CD14-positive monocyte (primary cell): ENCODE measurements around the gene RNF5. TPM values are rescaled to one million over a fixed set of nuclear protein-coding genes. Genes with fewer than 3 reads are reported as not detected.
A peak's percentile ranks its signal among the peaks of the same experiment; 100 is the strongest.

Source experiments
- DNase-seq, 3 donors: peaks; one replicate each; pipeline ENCODE4 v3.0.0-alpha.2; 2011 to 2022
- H2AFZ ChIP-seq: 2 replicates; pipeline ENCODE4 v1.6.0; 2012; ENCODE audit warnings: mild to moderate bottlenecking, low read depth, low read length, inconsistent platforms; ENCODE audit not compliant: insufficient read depth, poor library complexity, severe bottlenecking
- H3K27ac ChIP-seq, 2 donors: 1 replicate in 1 of 2; 2 replicates in 1 of 2; pipeline ENCODE4 v1.5.1; 2012 to 2013; ENCODE audit warnings: low read length in 2 of 2, control low read depth in 1 of 2, inconsistent platforms in 1 of 2, low read depth in 1 of 2, mild to moderate bottlenecking in 1 of 2
- H3K27me3 ChIP-seq, 2 donors: one replicate each; pipeline versions ENCODE4 v1.6.0 to v1.6.1; 2011 to 2013; ENCODE audit warnings: low read length in 2 of 2; ENCODE audit not compliant: control insufficient read depth in 2 of 2, insufficient read depth in 2 of 2
- H3K36me3 ChIP-seq, 2 donors: replicated peaks in 1 of 2; 1 replicate in 1 of 2; 2 replicates in 1 of 2; pipeline versions ENCODE4 v1.5.1 to v1.6.1; 2012 to 2013; ENCODE audit warnings: low read length in 2 of 2, control low read depth in 1 of 2, inconsistent platforms in 1 of 2, mild to moderate bottlenecking in 1 of 2; ENCODE audit not compliant: insufficient read depth in 2 of 2, control insufficient read depth in 1 of 2
- H3K4me1 ChIP-seq, 2 donors: 1 replicate in 1 of 2; 2 replicates in 1 of 2; pipeline versions ENCODE4 v1.5.1 to v1.6.1; 2012 to 2013; ENCODE audit warnings: low read length in 2 of 2, control low read depth in 1 of 2, inconsistent platforms in 1 of 2, mild to moderate bottlenecking in 1 of 2, moderate library complexity in 1 of 2; ENCODE audit not compliant: insufficient read depth in 2 of 2, control insufficient read depth in 1 of 2
- H3K4me2 ChIP-seq: replicated peaks from 2 replicates; pipeline ENCODE3; 2012; ENCODE audit warnings: low read length, moderate library complexity, mild to moderate bottlenecking; ENCODE audit not compliant: poor library complexity, severe bottlenecking; ENCODE audit errors: extremely low read depth
- H3K4me3 ChIP-seq, 3 experiments: fragments of 200-600 bp in 1 of 3; sonication (generic) in 1 of 3; replicated peaks in 1 of 3; 1 replicate in 2 of 3; 2 replicates in 1 of 3; pipeline ENCODE4 v1.5.1; 2011 to 2013; ENCODE audit warnings: low read length in 3 of 3, mild to moderate bottlenecking in 3 of 3, control low read depth in 2 of 3, low read depth in 2 of 3, inconsistent platforms in 1 of 3, moderate library complexity in 1 of 3
- H3K79me2 ChIP-seq: 2 replicates; pipeline ENCODE4 v1.6.0; 2012; ENCODE audit warnings: mild to moderate bottlenecking, control low read depth, inconsistent platforms, low read length, moderate library complexity; ENCODE audit not compliant: insufficient read depth
- H3K9ac ChIP-seq: 2 replicates; pipeline ENCODE4 v1.6.0; 2017; ENCODE audit warnings: low read length, mild to moderate bottlenecking; ENCODE audit not compliant: insufficient read depth, poor library complexity, severe bottlenecking
- H3K9me3 ChIP-seq, 2 donors: replicated peaks in 1 of 2; 1 replicate in 1 of 2; 2 replicates in 1 of 2; pipeline versions ENCODE4 v1.5.1 to v1.6.1; 2012 to 2013; ENCODE audit warnings: low read length in 2 of 2, control low read depth in 1 of 2; ENCODE audit not compliant: control insufficient read depth in 1 of 2, insufficient read depth in 1 of 2
- H4K20me1 ChIP-seq: 2 replicates; pipeline ENCODE4 v1.6.0; 2012; ENCODE audit warnings: mild to moderate bottlenecking, low read length, control low read depth, moderate library complexity; ENCODE audit not compliant: insufficient read depth
- H3K27ac Mint-ChIP-seq, 7 donors: one replicate each; pipeline ENCODE4 v1.8.0; 2020; ENCODE audit warnings: mild to moderate bottlenecking in 7 of 7, mixed read lengths in 7 of 7, moderate library complexity in 6 of 7, inconsistent platforms in 2 of 7
- H3K27me3 Mint-ChIP-seq, 3 donors: one replicate each; pipeline ENCODE4 v1.8.0; 2021 to 2022; ENCODE audit warnings: low read depth in 3 of 3, mild to moderate bottlenecking in 3 of 3, mixed read lengths in 3 of 3, moderate library complexity in 3 of 3, inconsistent platforms in 1 of 3
- H3K36me3 Mint-ChIP-seq, 2 donors: one replicate each; pipeline ENCODE4 v1.8.0; 2020; ENCODE audit warnings: mixed read lengths in 2 of 2, inconsistent platforms in 1 of 2, mild to moderate bottlenecking in 1 of 2
- H3K4me1 Mint-ChIP-seq: one replicate; pipeline ENCODE4 v1.8.0; 2020; ENCODE audit warnings: mild to moderate bottlenecking, mixed read lengths
- H3K4me3 Mint-ChIP-seq, 2 donors: one replicate each; pipeline ENCODE4 v1.8.0; 2020; ENCODE audit warnings: mild to moderate bottlenecking in 2 of 2, mixed read lengths in 2 of 2, moderate library complexity in 1 of 2
- H3K9me3 Mint-ChIP-seq, 7 donors: one replicate each; pipeline ENCODE4 v1.8.0; 2020 to 2022; ENCODE audit warnings: mixed read lengths in 7 of 7, mild to moderate bottlenecking in 6 of 7, moderate library complexity in 6 of 7, inconsistent platforms in 2 of 7
- WGBS: methylation state at CpG from one replicate; pipeline ENCODE4 v1.1.5; 2013; ENCODE audit warnings: missing lambda C conversion rate; ENCODE audit not compliant: insufficient coverage; 5-methylcytosine and 5-hydroxymethylcytosine counted together
- intact Hi-C, 2 donors: fragments of 100-400 bp; cut with micrococcal nuclease; formaldehyde crosslinking; loops; one replicate each; pipeline versions ENCODE4 v1.15.0 to v1.15.1; 2023
- polyA plus RNA-seq, 3 donors: library from polyadenylated mRNA; depleted of rRNA in 1 of 3; unstranded in 2 of 3; stranded (reverse) in 1 of 3; fragments of 300-500 nt in 2 of 3; fragments of >200 nt in 1 of 3; fragmentation: Illumina TruSeq in 2 of 3; gene quantifications; 1 replicate in 2 of 3; 2 replicates in 1 of 3; pipeline ENCODE4 v1.2.3, GENCODE V29; 2012 to 2021
- TF ChIP-seq, protein P1 (sequence below): fragments of 200-600 bp; IDR thresholded peaks from one replicate; pipeline ENCODE4 v1.8.0; 2022; ENCODE audit warnings: antibody characterized with exemption, mild to moderate bottlenecking

The RNF5 gene
- polyA plus RNA-seq, 3 donors: 62.2 to 108 (median 83.5) TPM

DNA sequence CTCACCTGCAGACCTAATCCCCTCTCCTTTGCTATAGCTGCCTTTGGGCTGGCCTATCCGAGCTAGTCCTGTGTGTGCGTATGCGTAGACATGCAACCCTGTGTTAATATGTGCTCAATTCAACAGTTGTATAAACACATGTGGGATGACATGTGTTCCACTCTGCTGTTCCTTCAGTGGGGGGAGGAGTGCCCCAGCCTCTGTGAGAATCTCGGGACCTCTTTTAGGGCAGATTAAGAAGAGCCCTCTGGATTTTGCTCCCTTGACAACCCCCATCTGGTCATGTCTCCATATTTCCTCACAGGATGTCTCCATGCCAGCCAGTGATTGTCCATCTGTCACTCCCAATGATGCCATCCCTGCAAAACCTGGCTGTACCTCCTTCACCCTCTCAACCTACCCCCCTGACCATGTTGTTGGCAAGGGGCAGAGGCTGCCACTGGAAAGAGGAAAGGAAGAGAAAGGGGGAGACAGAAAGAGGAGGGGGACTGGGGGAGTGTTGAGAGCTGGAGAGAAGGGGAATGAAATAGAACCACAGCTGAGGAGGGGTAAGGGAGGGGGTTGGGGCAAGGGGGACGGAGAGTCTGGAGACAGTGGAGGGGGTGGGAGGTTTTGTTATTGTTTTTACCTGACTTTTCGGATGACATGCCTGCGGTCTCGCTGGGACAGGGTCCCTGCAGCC lies 26.9 kb upstream of the RNF5 start:
- Mint-ChIP-seq H3K27ac (no peak overlapping the region), H3K36me3 (peaks cover 0 to 13% of the 10 kb centered on the region in 2 donors), H3K27me3 (peaks cover 66 to 87% (median 79%) of the 10 kb centered on the region in 3 donors), H3K4me1 (peaks cover 41% of the 10 kb centered on the region), H3K9me3 (peaks cover 0 to 31% (median 11%) of the 10 kb centered on the region in 7 donors), H3K4me3 (peak overlapping the region; percentile 49 to 75)
- H4K20me1 ChIP-seq: no peaks in the 10 kb centered on the region
- peaks cover 33 to 37% of the 10 kb centered on the region in 2 donors for H3K4me1 ChIP-seq
- 0% methylated on average over 3 of the region's 8 CpGs for WGBS
- no peaks in the 10 kb centered on the region for H3K36me3 ChIP-seq
- intact Hi-C loops: no loop called here
- H3K4me2 ChIP-seq: no peak overlapping the region
- H3K27me3 ChIP-seq: peaks cover 36 to 74% of the 10 kb centered on the region in 2 donors
- TF ChIP-seq, protein P1, sequence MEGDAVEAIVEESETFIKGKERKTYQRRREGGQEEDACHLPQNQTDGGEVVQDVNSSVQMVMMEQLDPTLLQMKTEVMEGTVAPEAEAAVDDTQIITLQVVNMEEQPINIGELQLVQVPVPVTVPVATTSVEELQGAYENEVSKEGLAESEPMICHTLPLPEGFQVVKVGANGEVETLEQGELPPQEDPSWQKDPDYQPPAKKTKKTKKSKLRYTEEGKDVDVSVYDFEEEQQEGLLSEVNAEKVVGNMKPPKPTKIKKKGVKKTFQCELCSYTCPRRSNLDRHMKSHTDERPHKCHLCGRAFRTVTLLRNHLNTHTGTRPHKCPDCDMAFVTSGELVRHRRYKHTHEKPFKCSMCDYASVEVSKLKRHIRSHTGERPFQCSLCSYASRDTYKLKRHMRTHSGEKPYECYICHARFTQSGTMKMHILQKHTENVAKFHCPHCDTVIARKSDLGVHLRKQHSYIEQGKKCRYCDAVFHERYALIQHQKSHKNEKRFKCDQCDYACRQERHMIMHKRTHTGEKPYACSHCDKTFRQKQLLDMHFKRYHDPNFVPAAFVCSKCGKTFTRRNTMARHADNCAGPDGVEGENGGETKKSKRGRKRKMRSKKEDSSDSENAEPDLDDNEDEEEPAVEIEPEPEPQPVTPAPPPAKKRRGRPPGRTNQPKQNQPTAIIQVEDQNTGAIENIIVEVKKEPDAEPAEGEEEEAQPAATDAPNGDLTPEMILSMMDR: no peak
- no peak overlapping the region for H2AFZ ChIP-seq
- H3K4me3 ChIP-seq: no peak overlapping the region
- no peak overlapping the region for H3K27ac ChIP-seq
- H3K9ac ChIP-seq: no peak overlapping the region
- no peak for DNase-seq
- H3K79me2 ChIP-seq: no peaks in the 10 kb centered on the region
- peaks cover 0 to 11% of the 10 kb centered on the region in 2 donors for H3K9me3 ChIP-seq

DNA sequence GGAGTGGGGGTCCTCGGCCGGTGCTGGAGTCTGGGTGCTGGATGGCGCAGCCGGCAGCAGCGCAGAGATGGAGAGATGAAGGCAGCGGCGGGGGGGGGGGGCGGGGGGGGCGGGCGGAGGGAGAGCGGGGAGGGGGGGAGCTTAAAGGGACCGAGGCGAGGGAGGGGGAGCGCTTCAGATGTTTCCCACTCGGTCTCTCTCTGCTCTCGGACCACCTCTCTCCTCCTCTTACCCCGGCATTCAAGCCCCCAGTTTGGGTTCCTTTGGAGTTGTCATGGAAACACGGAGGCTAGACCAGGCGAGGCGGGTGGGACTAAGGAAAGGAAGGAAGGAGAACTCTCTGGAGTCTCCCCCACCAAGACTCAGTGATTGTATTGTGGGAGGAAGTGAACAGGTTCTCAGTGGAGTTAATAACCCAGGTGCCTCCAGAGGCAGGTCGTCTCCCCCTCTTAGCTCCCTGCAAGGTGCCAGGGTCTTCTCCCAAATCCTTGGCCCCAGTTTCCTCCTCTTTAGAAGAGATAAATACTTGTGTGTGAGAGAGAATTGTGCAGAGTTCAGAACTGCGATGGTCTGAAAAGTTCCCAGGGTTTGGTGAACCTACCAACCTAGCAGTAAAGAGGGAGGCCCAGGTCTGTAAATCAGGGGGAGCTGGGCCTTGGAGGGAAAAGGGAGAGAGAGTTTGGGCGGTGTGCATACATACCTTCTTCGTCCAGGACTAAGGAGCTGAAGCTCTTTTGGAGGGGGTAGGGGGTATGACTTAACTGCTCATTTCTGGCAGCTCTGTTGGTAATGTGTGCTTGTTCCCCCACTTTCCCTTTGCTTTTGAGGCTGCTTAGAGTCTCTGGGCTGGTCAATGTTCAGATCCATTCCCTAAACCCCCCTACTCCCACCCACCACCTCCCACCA lies 26.1 kb upstream of the RNF5 start, which contains the start of gene PRRT1:
PRRT1 (minus strand) TSS at position 77 of the 906 bp plus-strand sequence. CDS start 112 bp downstream, outside the sequence.
- Histone ChIP-seq H3K79me2 (no peaks in the 10 kb centered on the region), H3K4me3 (no peak within 1 kb of the TSS), H3K9ac (no peak within 1 kb of the TSS), H3K4me2 (no peak within 1 kb of the TSS), H3K36me3 (no peaks in the 10 kb centered on the region), H3K27me3 (peaks cover 36 to 68% of the 10 kb centered on the region in 2 donors), H4K20me1 (no peaks in the 10 kb centered on the region), H3K9me3 (peaks cover 0 to 11% of the 10 kb centered on the region in 2 donors), H3K4me1 (peaks cover 33 to 37% of the 10 kb centered on the region in 2 donors), H2AFZ (no peak within 1 kb of the TSS), H3K27ac (no peak within 1 kb of the TSS)
- Mint-ChIP-seq H3K27me3 (peaks cover 60 to 81% (median 72%) of the 10 kb centered on the region in 3 donors), H3K4me3 (peak within 1 kb of the TSS; percentile 49 to 100), H3K4me1 (peaks cover 41% of the 10 kb centered on the region), H3K27ac (peak within 1 kb of the TSS in 2 of 7 donors; percentile 3 to 51), H3K9me3 (peaks cover 0 to 29% (median 11%) of the 10 kb centered on the region in 7 donors), H3K36me3 (peaks cover 0 to 13% of the 10 kb centered on the region in 2 donors)
- intact Hi-C loops: no loop called here
- TF ChIP-seq, protein P1: no peak
- WGBS: 27% methylated on average over 1 of the region's 24 CpGs
- DNase-seq: no peak
